Measurements from ENCODE around the gene PARVA.

PARVA gene

DNA sequence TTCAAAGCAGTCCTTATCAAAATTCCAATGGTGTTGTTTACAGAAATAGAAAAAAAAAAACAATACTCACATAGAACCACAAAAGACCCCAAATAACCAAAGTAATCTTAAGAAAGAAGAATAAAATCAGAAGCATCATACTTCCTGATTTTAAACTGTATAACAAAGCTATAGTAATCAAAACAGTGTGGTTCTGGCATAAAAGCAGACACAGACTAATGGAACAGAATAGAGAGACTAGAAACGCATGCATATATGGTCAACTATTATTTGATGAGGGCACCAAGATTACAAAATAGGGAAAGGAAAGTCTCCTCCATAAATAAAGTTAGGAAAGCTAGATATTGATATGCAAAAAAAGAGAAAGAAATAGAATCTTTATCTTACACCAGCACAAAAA lies 176.8 kb downstream of the PARVA start:
- no peak for DNase-seq (ENCODE audit: low read depth in 2 of 2)

DNA sequence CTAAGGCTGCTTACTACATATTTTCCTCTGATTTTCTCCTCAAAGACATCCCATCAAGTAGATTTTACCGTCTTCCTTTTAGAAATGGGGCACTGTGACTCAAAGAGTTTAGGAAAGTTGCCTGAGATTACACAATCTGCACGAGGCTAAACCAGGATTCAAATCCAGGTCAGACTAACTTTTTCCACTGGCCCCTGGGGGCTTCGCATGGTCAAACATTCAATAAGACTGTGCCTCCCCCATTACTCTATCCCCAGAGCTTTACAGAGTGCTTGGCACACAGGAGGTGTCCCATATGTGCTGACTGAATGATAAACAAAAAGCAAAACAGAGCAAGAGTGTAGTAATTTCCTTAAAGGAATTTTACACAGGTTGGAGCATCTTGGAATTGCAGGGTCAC lies 178.8 kb downstream of the PARVA start:
- no peak for DNase-seq (ENCODE audit: low read depth in 2 of 2)

DNA sequence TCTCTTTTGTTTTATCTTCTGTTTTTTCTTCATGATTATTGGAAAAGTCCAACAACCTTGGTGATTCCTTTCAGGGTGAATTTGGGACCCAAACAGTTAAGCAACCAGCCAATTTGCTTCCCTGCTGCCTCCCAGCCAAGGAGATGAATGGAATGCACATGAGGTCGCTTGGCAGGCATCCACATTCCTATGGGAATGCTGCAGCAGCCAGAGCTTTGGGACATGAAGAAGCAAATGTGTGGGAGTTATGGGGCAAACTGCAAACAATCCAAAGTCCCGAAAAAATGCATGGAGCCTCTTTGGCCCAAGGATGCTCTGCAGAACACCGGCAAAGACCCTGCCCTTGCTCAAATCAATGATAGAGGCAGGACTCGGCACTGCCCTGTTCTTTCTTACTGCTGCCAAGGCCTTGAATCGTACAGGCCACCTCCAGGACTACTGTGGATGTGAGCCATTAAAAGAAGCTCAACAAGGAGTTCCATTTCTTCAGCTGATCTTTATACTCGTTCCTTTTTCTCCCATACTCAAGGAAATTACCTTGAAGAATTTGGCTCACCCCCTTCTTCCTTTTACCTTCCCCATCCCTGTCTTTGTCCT lies 179.5 kb downstream of the PARVA start:
- no peak for DNase-seq (ENCODE audit: low read depth in 2 of 2)

DNA sequence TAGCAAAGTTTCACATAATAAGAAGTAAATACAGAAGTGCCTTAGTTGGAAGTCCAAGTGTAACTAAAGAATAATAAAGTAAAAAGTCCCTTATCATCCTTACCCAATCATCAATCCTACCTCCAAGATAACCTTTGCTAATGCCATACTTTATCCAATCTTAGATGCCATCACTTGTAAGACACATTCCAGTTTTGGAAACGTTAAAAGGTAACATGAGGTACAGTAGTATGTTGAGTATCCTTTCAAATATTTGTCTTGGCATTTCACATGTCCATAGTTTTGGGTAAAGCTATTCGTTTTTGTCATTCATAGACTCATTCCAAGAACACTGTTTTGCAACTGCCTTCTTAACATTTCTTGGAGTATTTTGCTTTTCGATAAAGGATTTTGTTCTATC lies 181.6 kb downstream of the PARVA start:
- no peak for DNase-seq (ENCODE audit: low read depth in 2 of 2)

DNA sequence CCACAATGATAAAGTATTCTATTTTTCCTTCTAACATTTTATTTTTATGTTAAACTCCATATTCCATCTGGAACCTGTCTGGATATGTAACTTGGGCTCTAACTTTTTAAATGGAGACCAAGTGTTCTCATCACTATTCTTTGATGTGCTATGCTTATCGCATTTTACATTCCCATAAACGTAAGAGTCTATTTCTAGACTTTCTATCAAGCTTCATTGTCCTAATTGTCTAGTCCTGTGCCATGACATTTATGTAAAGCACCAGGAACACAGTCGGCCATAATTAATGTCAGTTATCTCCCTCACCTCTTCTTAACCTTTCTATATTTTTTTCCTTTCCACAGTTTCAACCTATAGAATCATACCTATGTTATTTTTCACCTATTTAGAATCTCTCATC lies 183.0 kb downstream of the PARVA start:
- DNase-seq (ENCODE audit: low read depth in 2 of 2): no peak

DNA sequence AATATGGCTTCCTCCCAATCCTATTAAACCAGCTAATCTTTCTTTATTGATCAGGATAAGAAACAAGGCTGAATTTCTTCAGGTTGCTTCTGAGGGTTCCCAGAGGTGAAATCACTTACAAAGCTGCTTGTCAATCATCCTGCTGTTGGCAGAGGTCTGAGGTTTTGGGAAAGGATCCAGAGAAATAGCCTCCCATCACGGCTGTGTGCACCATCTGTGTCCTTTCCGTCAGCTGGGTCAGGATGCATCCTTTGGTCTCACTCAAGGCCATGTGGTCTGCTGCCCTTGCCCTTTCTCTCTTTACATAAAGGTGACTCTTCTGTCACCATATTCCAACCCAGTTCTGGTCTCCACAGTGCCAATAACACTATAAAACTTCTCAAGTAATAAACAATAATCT lies 183.5 kb downstream of the PARVA start:
- no peak for DNase-seq (ENCODE audit: low read depth in 2 of 2)

DNA sequence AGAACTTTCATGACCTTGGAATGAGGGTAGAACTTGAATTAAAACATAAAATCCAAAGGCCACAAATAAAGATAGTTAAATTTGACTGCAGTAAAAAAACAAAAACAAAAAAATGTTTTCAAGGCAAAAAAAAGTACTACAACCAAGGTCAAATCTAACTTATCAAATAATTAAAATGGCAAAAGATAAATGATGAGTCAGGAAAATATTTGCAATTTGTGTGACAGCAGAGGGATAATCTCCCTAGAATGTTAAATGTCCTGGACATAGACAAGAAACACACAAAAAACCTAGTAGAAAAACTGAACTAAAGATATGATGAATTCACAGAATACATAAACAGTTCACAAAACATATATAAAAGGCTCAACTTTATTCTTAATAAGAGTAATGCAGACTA lies 186.6 kb downstream of the PARVA start:
- no peak for DNase-seq (ENCODE audit: low read depth in 2 of 2)

DNA sequence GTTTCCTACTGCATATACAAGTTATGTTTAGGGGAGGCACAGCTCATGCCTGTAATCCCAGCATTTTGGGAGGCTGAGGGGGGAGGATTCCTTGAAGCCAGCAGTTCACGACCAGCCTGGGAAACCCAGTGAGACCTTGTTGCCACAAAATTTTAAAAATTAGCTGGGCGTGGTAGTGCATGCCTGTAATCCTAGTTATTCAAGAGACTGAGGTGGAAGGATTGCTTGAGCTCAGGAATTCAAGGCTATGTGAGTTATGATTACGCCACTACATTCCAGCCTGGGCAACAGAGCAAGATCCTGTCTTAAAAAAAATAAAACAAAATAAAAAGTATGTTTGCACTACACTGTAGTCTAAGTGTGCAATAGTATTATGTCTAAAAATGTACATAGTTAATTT lies 188.0 kb downstream of the PARVA start:
- no peak for DNase-seq (ENCODE audit: low read depth in 2 of 2)

DNA sequence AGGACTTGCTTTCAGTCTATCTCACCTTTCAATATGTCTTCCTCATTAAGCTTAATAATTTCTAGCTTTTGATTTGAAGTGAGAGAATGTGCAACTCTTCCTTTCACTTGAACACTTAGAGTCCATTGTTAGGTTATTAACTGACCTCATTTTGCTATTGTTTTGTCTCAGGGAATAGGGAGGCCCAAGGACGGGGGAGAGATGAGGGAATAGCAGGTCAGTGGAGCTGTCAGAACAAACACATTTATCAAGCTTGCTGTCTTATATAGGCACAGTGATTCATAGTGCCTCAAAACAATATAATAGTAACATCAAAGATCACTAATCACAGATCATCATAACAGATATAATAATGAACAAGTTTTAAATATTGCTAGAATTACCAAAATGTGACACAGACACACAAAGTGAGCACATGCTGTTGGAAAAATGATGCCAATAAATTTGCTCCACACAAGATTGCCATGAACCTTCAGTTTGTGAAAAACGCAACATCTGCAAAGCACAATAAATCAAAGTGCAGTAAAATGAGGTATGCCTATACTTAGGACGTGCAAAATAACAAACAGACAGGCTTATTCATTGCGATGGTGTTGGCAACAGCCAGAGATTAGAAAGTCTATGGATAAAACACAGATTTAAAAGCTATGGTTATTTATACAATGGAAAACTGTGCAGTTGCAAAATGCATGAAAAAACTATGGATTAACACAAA lies 190.5 kb downstream of the PARVA start:
- DNase-seq (ENCODE audit: low read depth in 2 of 2): no peak

DNA sequence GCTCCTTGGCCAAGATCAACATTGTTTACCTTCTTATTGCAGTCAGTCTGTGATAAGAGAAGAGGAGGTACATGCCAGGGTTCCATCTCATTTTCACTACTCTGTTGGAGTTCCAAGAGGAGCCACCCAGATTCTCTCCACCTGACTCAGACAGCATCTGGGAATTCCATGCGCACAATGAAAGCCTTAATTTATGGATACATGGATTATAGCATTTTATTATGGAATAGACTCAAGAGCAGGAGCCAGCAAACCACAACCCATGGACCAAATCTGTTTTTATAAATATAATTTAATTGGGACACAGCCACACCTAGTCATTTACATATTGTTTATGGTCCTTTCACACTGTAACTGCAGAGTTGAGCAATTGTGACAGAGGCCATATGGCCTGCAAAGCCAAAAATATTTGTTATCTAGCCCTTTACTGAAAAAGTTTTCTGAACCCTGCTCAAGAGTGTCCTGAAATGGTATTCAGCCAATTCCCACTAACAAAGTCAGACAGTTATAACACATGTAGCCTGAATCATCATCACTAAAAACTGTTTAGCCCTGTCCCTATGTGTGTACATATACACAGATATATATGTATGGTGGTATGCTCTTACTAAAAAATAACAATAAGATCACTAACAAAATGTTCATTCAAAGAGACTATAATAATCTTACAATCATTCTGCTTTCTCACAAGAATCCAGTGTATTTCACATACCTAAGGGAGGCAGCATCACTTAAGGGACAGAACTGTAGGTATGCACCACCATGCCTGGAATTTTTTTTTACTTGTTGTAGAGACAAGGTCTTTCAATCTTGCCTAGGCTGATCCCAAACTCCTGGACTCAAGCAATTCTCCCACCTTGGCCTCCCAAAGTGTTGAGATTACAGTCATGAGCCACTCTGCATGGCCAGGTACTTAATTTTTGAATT lies 192.4 kb downstream of the PARVA start:
- DNase-seq (ENCODE audit: low read depth in 2 of 2): no peak

DNA sequence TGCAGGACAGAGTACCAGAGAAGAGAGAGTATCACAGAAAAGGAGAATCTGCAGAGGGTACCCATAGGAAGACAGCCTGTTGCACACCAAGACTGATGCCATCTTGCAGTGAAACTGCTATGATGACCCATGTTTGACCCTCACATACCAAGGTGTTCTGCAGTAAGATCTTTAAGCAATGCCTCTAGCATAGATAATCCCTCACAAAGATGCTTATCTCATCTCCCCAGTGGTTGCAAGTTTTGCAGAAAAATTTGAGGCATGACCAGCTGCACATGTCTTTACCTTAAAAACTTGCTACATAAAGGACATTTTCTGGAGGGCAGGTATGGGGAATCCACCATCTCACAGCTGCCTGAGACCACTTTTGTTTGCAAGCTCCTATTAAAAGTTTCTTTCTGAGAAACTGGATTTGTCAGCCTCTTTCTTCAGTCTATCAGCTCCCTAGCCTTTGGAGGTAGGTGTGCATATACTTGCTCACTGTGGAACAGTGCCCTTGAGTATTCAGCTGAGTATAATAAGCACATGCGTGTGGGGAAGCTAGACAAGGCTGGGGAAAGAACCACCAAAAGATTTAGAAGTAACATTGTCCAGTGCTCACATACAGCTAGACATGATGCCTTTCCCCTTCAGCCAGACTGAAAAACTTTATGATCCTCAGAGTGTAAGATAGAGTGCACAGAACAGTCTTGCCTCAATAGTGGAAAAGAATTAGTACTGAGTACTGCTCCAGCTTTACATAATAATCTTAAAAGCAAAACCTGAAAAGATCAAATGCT lies 196.5 kb downstream of the PARVA start:
- no peak for DNase-seq (ENCODE audit: low read depth in 2 of 2)

DNA sequence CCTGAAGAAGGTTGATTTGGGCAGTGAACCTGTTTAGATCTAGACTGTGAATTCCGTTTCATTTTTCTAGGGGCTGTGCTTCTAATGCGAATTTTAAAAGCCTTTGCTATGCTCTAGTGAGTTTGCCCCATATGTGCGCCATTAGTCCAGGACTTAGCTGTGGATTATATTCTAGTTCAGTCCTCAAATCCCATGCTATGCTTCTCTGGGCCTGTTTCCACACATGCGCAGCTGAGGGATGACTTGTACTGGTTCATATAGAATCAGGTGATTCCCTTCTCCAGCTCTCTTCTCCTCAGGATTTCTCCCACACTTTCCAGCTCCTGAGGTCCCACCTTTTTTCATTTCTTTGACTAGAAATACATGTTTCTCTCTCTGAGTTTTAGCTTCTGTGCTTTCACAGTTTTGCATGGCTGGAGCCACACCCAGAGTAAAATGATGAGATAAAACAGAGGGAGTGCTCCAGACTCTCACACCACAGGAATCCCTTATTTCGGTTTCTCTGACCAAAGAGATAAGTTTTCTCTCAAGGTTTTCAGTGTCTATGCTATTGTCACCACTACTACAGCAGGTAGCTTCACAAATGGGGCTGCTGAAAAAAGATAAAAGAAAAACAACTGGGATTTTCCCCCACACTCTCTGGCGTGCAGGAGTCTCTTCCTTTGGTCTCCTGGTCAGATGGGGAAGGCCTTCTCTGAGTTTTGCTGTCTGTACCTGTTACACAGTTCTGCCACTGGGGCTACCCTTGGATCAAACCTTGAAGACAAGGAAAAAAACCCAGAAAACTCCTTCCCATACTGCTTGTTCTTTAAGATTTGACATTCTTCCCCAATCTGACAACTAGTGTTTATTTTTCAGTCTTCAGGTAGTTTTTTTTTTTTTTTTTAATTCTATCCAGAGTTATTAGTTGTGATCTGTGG lies 200.6 kb downstream of the PARVA start:
- DNase-seq (ENCODE audit: low read depth in 2 of 2): no peak

DNA sequence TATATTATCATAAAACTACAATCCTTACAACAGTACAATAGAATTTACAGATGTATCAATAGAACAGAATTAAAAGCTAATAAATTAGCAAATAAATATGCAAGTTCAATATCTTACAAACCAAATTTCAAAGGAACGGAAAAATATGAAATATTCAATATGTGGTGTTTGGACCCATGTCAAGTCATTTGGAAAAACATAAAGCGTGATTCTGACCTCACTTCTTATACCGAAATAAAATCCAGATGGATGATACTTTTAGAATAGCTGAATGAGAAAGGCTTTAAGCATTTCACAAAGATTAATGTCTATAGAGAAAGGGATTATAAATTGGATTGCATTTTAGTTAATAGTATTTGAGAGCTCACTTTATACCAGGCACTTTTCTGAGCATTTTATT lies 204.0 kb downstream of the PARVA start:
- DNase-seq (ENCODE audit: low read depth in 2 of 2): no peak

DNA sequence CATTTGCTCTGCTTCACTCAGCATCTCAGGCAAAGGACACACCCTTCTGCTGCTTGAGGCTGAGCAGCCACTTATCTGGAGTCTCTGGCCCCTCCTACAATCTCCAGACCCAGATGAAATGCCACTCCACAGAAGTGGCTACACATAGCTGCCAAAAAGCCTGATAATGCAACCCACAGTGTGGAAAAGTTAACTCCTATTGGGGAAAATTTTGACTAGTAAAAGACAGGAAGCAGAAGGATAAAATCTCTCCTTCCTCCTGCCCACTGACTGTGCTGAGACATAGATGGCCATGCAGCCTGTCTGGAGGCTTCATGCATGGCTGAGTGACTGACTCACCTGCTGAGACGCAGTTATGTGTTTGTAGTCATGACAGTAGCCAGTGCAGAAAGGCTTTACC lies 204.6 kb downstream of the PARVA start:
- no peak for DNase-seq (ENCODE audit: low read depth in 2 of 2)
